ENCODE data around the gene STRN.

DNA sequence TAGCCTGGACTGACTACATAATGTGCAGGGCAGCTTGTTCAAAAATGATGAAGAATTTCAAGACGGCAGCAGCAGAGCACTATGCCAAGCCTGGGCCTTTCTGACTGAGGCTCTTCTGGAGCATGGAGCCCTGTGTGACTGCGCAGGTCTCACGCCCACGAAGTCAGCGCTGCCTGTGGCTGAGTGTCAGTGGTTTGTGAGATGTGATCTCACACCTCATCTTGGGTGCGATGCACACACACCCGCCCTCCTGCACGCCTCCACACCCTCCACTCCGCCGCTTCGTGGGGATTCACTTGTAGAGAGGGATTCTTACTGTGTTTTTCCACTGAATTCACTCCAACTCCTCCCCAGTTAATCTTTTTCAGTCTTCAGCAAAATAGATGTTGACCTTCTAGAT is 166.0 kb downstream of the STRN start:
- TF ChIP-seq, protein P1, sequence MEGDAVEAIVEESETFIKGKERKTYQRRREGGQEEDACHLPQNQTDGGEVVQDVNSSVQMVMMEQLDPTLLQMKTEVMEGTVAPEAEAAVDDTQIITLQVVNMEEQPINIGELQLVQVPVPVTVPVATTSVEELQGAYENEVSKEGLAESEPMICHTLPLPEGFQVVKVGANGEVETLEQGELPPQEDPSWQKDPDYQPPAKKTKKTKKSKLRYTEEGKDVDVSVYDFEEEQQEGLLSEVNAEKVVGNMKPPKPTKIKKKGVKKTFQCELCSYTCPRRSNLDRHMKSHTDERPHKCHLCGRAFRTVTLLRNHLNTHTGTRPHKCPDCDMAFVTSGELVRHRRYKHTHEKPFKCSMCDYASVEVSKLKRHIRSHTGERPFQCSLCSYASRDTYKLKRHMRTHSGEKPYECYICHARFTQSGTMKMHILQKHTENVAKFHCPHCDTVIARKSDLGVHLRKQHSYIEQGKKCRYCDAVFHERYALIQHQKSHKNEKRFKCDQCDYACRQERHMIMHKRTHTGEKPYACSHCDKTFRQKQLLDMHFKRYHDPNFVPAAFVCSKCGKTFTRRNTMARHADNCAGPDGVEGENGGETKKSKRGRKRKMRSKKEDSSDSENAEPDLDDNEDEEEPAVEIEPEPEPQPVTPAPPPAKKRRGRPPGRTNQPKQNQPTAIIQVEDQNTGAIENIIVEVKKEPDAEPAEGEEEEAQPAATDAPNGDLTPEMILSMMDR (IDR thresholded peaks at IDR 0.05), result no peak
- TF ChIP-seq EP300 (IDR thresholded peaks at IDR 0.05), result no peak
